ENCODE data around the gene BCL6B. TPM values are rescaled to one million over a fixed set of nuclear protein-coding genes. Genes with fewer than 3 reads are reported as not detected.

BCL6B gene
- total and polyA plus RNA-seq, 10 of the 15 experiments (the other 5 are each of a cell fraction or from before 2014, with no cell fraction given), result 0.06 to 0.85 (median 0.11) TPM; not detected in 1

- no peak for TF ChIP-seq NRF1 (conservative IDR thresholded peaks at IDR 0.05; ENCODE audit: low read depth, low read length)
- TF ChIP-seq NFXL1 (IDR thresholded peaks at IDR 0.05; ENCODE audit: borderline replicate concordance), result no peak
- no peak for TF ChIP-seq SRF (IDR thresholded peaks at IDR 0.05; ENCODE audit: low read depth in 2 of 2, low read length in 2 of 2)
- no peak for TF ChIP-seq SREBF1 (IDR thresholded peaks at IDR 0.05; ENCODE audit: low read length)
- TF ChIP-seq RAD51 (IDR thresholded peaks at IDR 0.05), result no peak
- no peak for TF ChIP-seq HCFC1 (IDR thresholded peaks at IDR 0.05; ENCODE audit: low read length)
- TF ChIP-seq SUPT20H (IDR thresholded peaks at IDR 0.05; ENCODE audit: borderline replicate concordance, control insufficient read depth, low read depth, low read length), result no peak
Measured at GRCh38 chr17:6985266-6985665, 37.6 kb upstream of the BCL6B start (continued).

- WGBS (ENCODE audit: insufficient coverage, insufficient replicate concordance, low lambda C conversion rate, missing lambda C conversion rate), result 43% methylated on average over 2 of the region's 3 CpGs
- intact Hi-C loops (cut with micrococcal nuclease; ENCODE audit: unreplicated experiment) (no loop called here), in situ Hi-C loops (cut with MboI) (no loop called here)
- no peaks in the 10 kb centered on the region for H3K79me2 ChIP-seq (ENCODE audit: control insufficient read depth, insufficient read depth, low read length)
- ChIA-PET SMC1A (ENCODE audit: uncharacterized antibody, unreplicated experiment) (no interaction called here), CTCF (interaction anchor here (2.0 kb wide), 1 partner anchor 18 kb away, joined by 5 read pairs; no protein-coding TSS in a partner anchor), POLR2A (no interaction called here), RAD21 (ENCODE audit: unreplicated experiment) (no interaction called here)
- no peak overlapping the region for H3K27ac ChIP-seq (ENCODE audit: control insufficient read depth, insufficient read depth)
- no peak overlapping the region for H3K4me3 ChIP-seq
- no peaks in the 10 kb centered on the region for H3K36me3 ChIP-seq (ENCODE audit: control insufficient read depth in 2 of 2, insufficient read depth in 2 of 2, low read length in 1 of 2)
- H3K9me3 ChIP-seq (replicated peaks; ENCODE audit: control insufficient read depth, insufficient read depth, low read length), result no peaks in the 10 kb centered on the region
- DNase-seq (ENCODE audit: low read depth, low spot score), result no peak
- no peak for TF ChIP-seq IKZF2 (IDR thresholded peaks at IDR 0.05)
- no peak for TF ChIP-seq CEBPB (IDR thresholded peaks at IDR 0.05; ENCODE audit: borderline replicate concordance in 1 of 2, low read depth in 2 of 2, low read length in 2 of 2)
- no peak for TF ChIP-seq POLR2A (IDR thresholded peaks at IDR 0.05; ENCODE audit: low read depth, low read length)
- no peak for TF ChIP-seq REST (IDR thresholded peaks at IDR 0.05; ENCODE audit: low read depth, low read length)
- TF ChIP-seq SMAD5 (IDR thresholded peaks at IDR 0.05; ENCODE audit: low read depth), result no peak
- no peak for TF ChIP-seq HDAC6 (IDR thresholded peaks at IDR 0.05; ENCODE audit: unreplicated experiment)
- TF ChIP-seq BCL11A (IDR thresholded peaks at IDR 0.05; ENCODE audit: low read depth, low read length), result no peak
- no peak for TF ChIP-seq YBX1 (IDR thresholded peaks at IDR 0.05)
- TF ChIP-seq NFYB (IDR thresholded peaks at IDR 0.05; ENCODE audit: insufficient read depth, low read depth, low read length), result no peak
- no peak for TF ChIP-seq TAF1 (IDR thresholded peaks at IDR 0.05; ENCODE audit: borderline replicate concordance, low read depth, low read length)
- H3K4me2 ChIP-seq (ENCODE audit: control insufficient read depth, insufficient read depth), result no peak overlapping the region
- ATAC-seq, result no peak
- H3K27me3 ChIP-seq (replicated peaks in 1 of 2; ENCODE audit: control insufficient read depth in 2 of 2, insufficient read depth in 2 of 2, low read length in 1 of 2), result no peaks in the 10 kb centered on the region
- H3K4me1 ChIP-seq (ENCODE audit: control insufficient read depth, insufficient read depth, low read length), result no peaks in the 10 kb centered on the region
- H2AFZ ChIP-seq (ENCODE audit: control insufficient read depth, low read depth, low read length), result no peak overlapping the region
- H4K20me1 ChIP-seq (ENCODE audit: control insufficient read depth, insufficient read depth), result no peaks in the 10 kb centered on the region
- BruUV-seq (replicated peaks), result no TSS peak
- H3K9ac ChIP-seq (ENCODE audit: control insufficient read depth, insufficient read depth, low read length), result no peak overlapping the region
- no peak for FAIRE-seq
Measured at GRCh38 chr17:6986676-6987075, 36.2 kb upstream of the BCL6B start.

All from GM12878 (cell line).